GM23248 (cell line): Measurements from ENCODE around the gene NFYA. TPM values are rescaled to one million over a fixed set of nuclear protein-coding genes. Genes with fewer than 3 reads are reported as not detected.

ENCODE experiments used
- DNase-seq: peaks from one replicate; pipeline ENCODE4 v3.0.0-alpha.2; 2015
- H2AFZ ChIP-seq: fragments of 200-600 bp; sonication (generic); 2 replicates; pipeline ENCODE4 v1.6.1; 2016; ENCODE audit warnings: antibody characterized with exemption
- H3F3A ChIP-seq: fragments of 200-600 bp; sonication (generic); 2 replicates; pipeline ENCODE4 v1.6.1; 2016; ENCODE audit warnings: mild to moderate bottlenecking, antibody characterized with exemption, mixed run types; ENCODE audit not compliant: insufficient read depth
- H3K27ac ChIP-seq: fragments of 200-600 bp; sonication (generic); 2 replicates; pipeline ENCODE4 v1.5.1; 2016; ENCODE audit warnings: mild to moderate bottlenecking
- H3K27me3 ChIP-seq: fragments of 200-600 bp; sonication (generic); replicated peaks from 2 replicates; pipeline ENCODE4 v1.6.1; 2016; ENCODE audit warnings: mild to moderate bottlenecking; ENCODE audit not compliant: insufficient read depth
- H3K36me3 ChIP-seq: fragments of 200-600 bp; sonication (generic); 2 replicates; pipeline ENCODE4 v1.6.1; 2016; ENCODE audit warnings: low read depth, mild to moderate bottlenecking
- H3K4me1 ChIP-seq: fragments of 200-600 bp; sonication (generic); 2 replicates; pipeline ENCODE4 v1.6.1; 2016; ENCODE audit warnings: mild to moderate bottlenecking; ENCODE audit not compliant: insufficient read depth
- H3K4me2 ChIP-seq: fragments of 200-600 bp; sonication (generic); one replicate; pipeline ENCODE4 v1.6.1; 2016; ENCODE audit warnings: mild to moderate bottlenecking; ENCODE audit not compliant: unreplicated experiment
- H3K4me3 ChIP-seq: fragments of 200-600 bp; sonication (generic); 2 replicates; pipeline ENCODE4 v1.5.1; 2016; ENCODE audit warnings: mild to moderate bottlenecking
- H3K79me2 ChIP-seq: fragments of 200-600 bp; sonication (generic); 2 replicates; pipeline ENCODE4 v1.6.1; 2016; ENCODE audit warnings: mild to moderate bottlenecking; ENCODE audit not compliant: insufficient read depth
- H3K9ac ChIP-seq: fragments of 200-600 bp; sonication (generic); 2 replicates; pipeline ENCODE4 v1.6.1; 2016; ENCODE audit warnings: mild to moderate bottlenecking
- H3K9me2 ChIP-seq: fragments of 200-600 bp; sonication (generic); 2 replicates; pipeline ENCODE4 v1.6.1; 2016; ENCODE audit warnings: mixed run types, mild to moderate bottlenecking, moderate library complexity; ENCODE audit not compliant: insufficient read depth
- H3K9me3 ChIP-seq: fragments of 200-600 bp; sonication (generic); one replicate; pipeline ENCODE4 v1.6.1; 2017; ENCODE audit warnings: low read depth
- H4K20me1 ChIP-seq: fragments of 200-600 bp; sonication (generic); 2 replicates; pipeline ENCODE4 v1.6.0; 2016; ENCODE audit not compliant: insufficient read depth
- EZH2 ChIP-seq: fragments of 200-600 bp; sonication (generic); IDR thresholded peaks from 2 replicates; pipeline ENCODE4 v1.6.1; 2018; ENCODE audit warnings: antibody characterized with exemption, mild to moderate bottlenecking; ENCODE audit not compliant: insufficient read depth, poor library complexity, severe bottlenecking
- EZH2phosphoT487 ChIP-seq: fragments of 200-600 bp; sonication (generic); IDR thresholded peaks from 2 replicates; pipeline ENCODE4 v1.6.1; 2018; ENCODE audit warnings: antibody characterized with exemption, moderate library complexity, mild to moderate bottlenecking, low read depth; ENCODE audit not compliant: insufficient read depth
- WGBS, 2 experiments: methylation state at CpG; one replicate each; pipeline ENCODE4 v1.1.6; 2015 to 2017; ENCODE audit warnings: low lambda C conversion rate in 2 of 2, low coverage in 1 of 2; ENCODE audit errors: missing lambda C conversion rate in 2 of 2; 5-methylcytosine and 5-hydroxymethylcytosine counted together
- in situ Hi-C: fragments of 300-500 bp; cut with MboI; formaldehyde crosslinking; loops from 2 replicates; pipeline ENCODE4 v1.15.0; 2020
- polyA plus RNA-seq: library from polyadenylated mRNA; unstranded; fragments of >200 nt; fragmentation: Nextera tagmentation; extraction: Ambion mirVana; gene quantifications from 2 replicates; pipeline ENCODE4 v1.2.1, GENCODE V29; 2016
- total RNA-seq: library from RNA; depleted of rRNA; stranded (reverse); fragments of >200 nt; shearing (Covaris generic); gene quantifications from 2 replicates; pipeline ENCODE4 v1.2.3, GENCODE V29; 2014

Gene NFYA
- total and polyA plus RNA-seq, 2 experiments from 2014 or later = 8.8 to 9.4 TPM

GRCh38 chr6:41062056-41062455, 10.7 kb upstream of the NFYA start:
- H3K4me3 ChIP-seq = no peak overlapping the region
- H3F3A ChIP-seq = peaks cover 7% of the 10 kb centered on the region; the same call in 1 of the 2 replicates
- 96 to 100% methylated on average over 1 of the region's 1 CpG for WGBS, 2 experiments
- no peaks in the 10 kb centered on the region for H3K36me3 ChIP-seq
- H3K4me1 ChIP-seq = peaks cover 7% of the 10 kb centered on the region; the same call in 1 of the 2 replicates
- no peaks in the 10 kb centered on the region for H3K9me3 ChIP-seq
- in situ Hi-C loops = no loop called here
- H3K4me2 ChIP-seq = no peak overlapping the region
- no peak overlapping the region for H3K27ac ChIP-seq
- no peak for DNase-seq
- TF ChIP-seq EZH2phosphoT487 = no peak
- no peak for TF ChIP-seq EZH2
- no peaks in the 10 kb centered on the region for H3K9me2 ChIP-seq
- H2AFZ ChIP-seq = no peak overlapping the region
- H4K20me1 ChIP-seq = no peaks in the 10 kb centered on the region
- H3K27me3 ChIP-seq = no peaks in the 10 kb centered on the region
- no peak overlapping the region for H3K9ac ChIP-seq
- H3K79me2 ChIP-seq = no peaks in the 10 kb centered on the region

GRCh38 chr6:41063884-41064285, 8.9 kb upstream of the NFYA start:
- TF ChIP-seq EZH2 (no peak), EZH2phosphoT487 (no peak)
- Histone ChIP-seq H3K9ac (no peak overlapping the region), H3K27me3 (no peaks in the 10 kb centered on the region), H3K9me3 (no peaks in the 10 kb centered on the region), H3K4me3 (no peak overlapping the region), H3K4me2 (no peak overlapping the region), H3K27ac (no peak overlapping the region), H3K79me2 (no peaks in the 10 kb centered on the region), H4K20me1 (no peaks in the 10 kb centered on the region), H2AFZ (no peak overlapping the region), H3K36me3 (no peaks in the 10 kb centered on the region), H3F3A (peaks cover 7% of the 10 kb centered on the region; the same call in 1 of the 2 replicates), H3K4me1 (peaks cover 7% of the 10 kb centered on the region; the same call in 1 of the 2 replicates), H3K9me2 (no peaks in the 10 kb centered on the region)
- 97 to 100% methylated on average over 2 of the region's 2 CpGs for WGBS, 2 experiments
- in situ Hi-C loops = no loop called here
- no peak for DNase-seq

GRCh38 chr6:41064841-41065240, 7.9 kb upstream of the NFYA start:
- DNase-seq = no peak
- in situ Hi-C loops = no loop called here
- Histone ChIP-seq H3K36me3 (no peaks in the 10 kb centered on the region), H3K4me3 (no peak overlapping the region), H3K9ac (no peak overlapping the region), H3K27me3 (no peaks in the 10 kb centered on the region), H4K20me1 (no peaks in the 10 kb centered on the region), H3K9me2 (no peaks in the 10 kb centered on the region), H3F3A (peaks cover 4% of the 10 kb centered on the region; the same call in 1 of the 2 replicates), H3K9me3 (no peaks in the 10 kb centered on the region), H3K4me2 (no peak overlapping the region), H3K79me2 (no peaks in the 10 kb centered on the region), H3K27ac (no peak overlapping the region), H3K4me1 (peaks cover 2% of the 10 kb centered on the region; the same call in 1 of the 2 replicates), H2AFZ (no peak overlapping the region)
- WGBS, 2 experiments = 81 to 86% methylated on average over 5 of the region's 5 CpGs
- TF ChIP-seq EZH2phosphoT487 (no peak), EZH2 (no peak)

GRCh38 chr6:41065550-41066026, 7.2 kb upstream of the NFYA start:
- Histone ChIP-seq H4K20me1 (no peaks in the 10 kb centered on the region), H3K79me2 (no peaks in the 10 kb centered on the region), H3K4me2 (no peak overlapping the region), H3K27ac (no peak overlapping the region), H3K4me1 (peaks cover 3% of the 10 kb centered on the region), H3K36me3 (no peaks in the 10 kb centered on the region), H3K4me3 (no peak overlapping the region), H3K9ac (no peak overlapping the region), H3F3A (0 out of 2 replicates have a peak, but pooled peaks cover 3% of the 10 kb centered on the region), H3K9me3 (no peaks in the 10 kb centered on the region), H3K27me3 (no peaks in the 10 kb centered on the region), H2AFZ (no peak overlapping the region), H3K9me2 (no peaks in the 10 kb centered on the region)
- in situ Hi-C loops = no loop called here
- WGBS, 2 experiments = 90 to 94% methylated on average over 2 of the region's 2 CpGs
- DNase-seq = no peak
- TF ChIP-seq EZH2phosphoT487 (no peak), EZH2 (no peak)

- no peaks in the 10 kb centered on the region for H3K27me3 ChIP-seq
- no peaks in the 10 kb centered on the region for H4K20me1 ChIP-seq
- peaks cover 9% of the 10 kb centered on the region for H3K4me1 ChIP-seq
- 34 to 35% methylated on average over 3 of the region's 3 CpGs for WGBS, 2 experiments
- DNase-seq = peak; percentile 77
- no peak for TF ChIP-seq EZH2phosphoT487
- TF ChIP-seq EZH2 = no peak
- no peaks in the 10 kb centered on the region for H3K9me2 ChIP-seq
- no peaks in the 10 kb centered on the region for H3K9me3 ChIP-seq
- no peaks in the 10 kb centered on the region for H3K79me2 ChIP-seq
- no peak overlapping the region for H3K27ac ChIP-seq
- no peak overlapping the region for H3K4me2 ChIP-seq
- no peak overlapping the region for H3K9ac ChIP-seq
- H2AFZ ChIP-seq = 0 out of 2 replicates have a peak overlapping the region, but pooled peaks have one; percentile 16
- in situ Hi-C loops = no loop called here
- H3K36me3 ChIP-seq = no peaks in the 10 kb centered on the region
- H3K4me3 ChIP-seq = no peak overlapping the region
- peaks cover 16% of the 10 kb centered on the region; the same call in 1 of the 2 replicates for H3F3A ChIP-seq
These were observed 5.9 kb upstream of the NFYA start for GRCh38 chr6:41066867-41067304.
